Natural killer cell (primary cell): ENCODE measurements around the gene RBM6. TPM values are rescaled to one million over a fixed set of nuclear protein-coding genes. Genes with fewer than 3 reads are reported as not detected.
"Not testable (repeated sequence)": the region's sequence is repeated elsewhere in the genome, so short reads cannot be mapped to it uniquely, and the experiment has no call there.

Source experiments
- ATAC-seq, 3 donors: fragments of 150-1000 bp in 2 of 3; fragments of 200-7000 bp in 1 of 3; cut with Tn5 transposase; 1 replicate in 1 of 3; 2 replicates in 2 of 3; pipeline ENCODE4 v1.10.0; 2021; ENCODE audit warnings: mild to moderate bottlenecking in 2 of 3, moderate library complexity in 2 of 3
- DNase-seq, 2 donors: peaks; one replicate each; pipeline versions ENCODE4 v3.0.0 to v3.0.0-alpha.2; 2013 to 2021; ENCODE audit warnings: mixed read lengths in 1 of 2
- H3K27ac ChIP-seq: one replicate; pipeline ENCODE4 v1.5.1; 2013; ENCODE audit warnings: mild to moderate bottlenecking, low read length
- H3K27me3 ChIP-seq: one replicate; pipeline ENCODE4 v1.6.1; 2013; ENCODE audit warnings: low read length; ENCODE audit not compliant: control insufficient read depth, insufficient read depth
- H3K36me3 ChIP-seq: one replicate; pipeline ENCODE4 v1.6.1; 2013; ENCODE audit warnings: low read length; ENCODE audit not compliant: control insufficient read depth, insufficient read depth
- H3K4me1 ChIP-seq: one replicate; pipeline ENCODE4 v1.6.1; 2013; ENCODE audit warnings: low read length; ENCODE audit not compliant: control insufficient read depth, insufficient read depth
- H3K4me3 ChIP-seq: one replicate; pipeline ENCODE4 v1.5.1; 2013; ENCODE audit warnings: low read length
- H3K9me3 ChIP-seq: one replicate; pipeline ENCODE4 v1.6.1; 2013; ENCODE audit warnings: low read length; ENCODE audit not compliant: control insufficient read depth, insufficient read depth
- H3K27ac Mint-ChIP-seq, 2 donors: one replicate each; pipeline ENCODE4 v1.8.0; 2022; ENCODE audit warnings: mild to moderate bottlenecking in 2 of 2, mixed read lengths in 2 of 2, moderate library complexity in 1 of 2
- H3K27me3 Mint-ChIP-seq, 2 donors: one replicate each; pipeline ENCODE4 v1.8.0; 2022; ENCODE audit warnings: low read depth in 2 of 2, mixed read lengths in 2 of 2
- H3K36me3 Mint-ChIP-seq: one replicate; pipeline ENCODE4 v1.8.0; 2022; ENCODE audit warnings: mixed read lengths
- H3K4me1 Mint-ChIP-seq, 2 donors: one replicate each; pipeline ENCODE4 v1.8.0; 2022; ENCODE audit warnings: mixed read lengths in 2 of 2
- H3K4me3 Mint-ChIP-seq: one replicate; pipeline ENCODE4 v1.8.0; 2022; ENCODE audit warnings: mild to moderate bottlenecking, moderate library complexity, mixed read lengths
- H3K9me3 Mint-ChIP-seq, 2 donors: one replicate each; pipeline ENCODE4 v1.8.0; 2022; ENCODE audit warnings: mixed read lengths in 2 of 2
- CTCF ChIP-seq: fragments of 200-600 bp; IDR thresholded peaks from one replicate; pipeline ENCODE4 v1.8.0; 2022; ENCODE audit warnings: antibody characterized with exemption
- WGBS: methylation state at CpG from one replicate; pipeline ENCODE4 v1.1.7; 2013; ENCODE audit warnings: missing lambda C conversion rate; ENCODE audit not compliant: insufficient coverage; 5-methylcytosine and 5-hydroxymethylcytosine counted together
- intact Hi-C: fragments of 100-400 bp; cut with micrococcal nuclease; formaldehyde crosslinking; loops from one replicate; pipeline ENCODE4 v1.14.2; 2022
- total RNA-seq, 4 donors: library from RNA; stranded (reverse); fragments of 120-200 nt in 1 of 4; gene quantifications; one replicate each; pipeline versions ENCODE4 v1.2.3 to v1.2.4, GENCODE V29; 2013 to 2022

RBM6 gene
- total RNA-seq, 3 donors from 2014 or later (not counting 1 experiment from before 2014, with no cell fraction given): 155 to 193 (median 157) TPM

GRCh38 chr3:50078622-50079021 is 138.7 kb downstream of the RBM6 start:
- no peak for ATAC-seq
- Mint-ChIP-seq H3K36me3 (peaks cover 3% of the 10 kb centered on the region), H3K9me3 (no peaks in the 10 kb centered on the region), H3K27ac (peak overlapping the region; percentile 79), H3K27me3 (no peaks in the 10 kb centered on the region), H3K4me3 (no peak overlapping the region), H3K4me1 (peaks cover 7 to 13% of the 10 kb centered on the region in 2 donors)
- intact Hi-C loops: no loop called here
- TF ChIP-seq CTCF: no peak
- H3K4me1 ChIP-seq: peaks cover 13% of the 10 kb centered on the region
- peaks cover 13% of the 10 kb centered on the region for H3K36me3 ChIP-seq
- H3K27ac ChIP-seq: no peak overlapping the region
- H3K4me3 ChIP-seq: no peak overlapping the region
- H3K9me3 ChIP-seq: no peaks in the 10 kb centered on the region
- 9% methylated on average over 1 of the region's 1 CpG for WGBS
- DNase-seq: no peak
- H3K27me3 ChIP-seq: no peaks in the 10 kb centered on the region

- WGBS: 95% methylated on average over 8 of the region's 33 CpGs
- H3K4me3 Mint-ChIP-seq, H3K27ac ChIP-seq, H3K27me3 ChIP-seq, H3K36me3 Mint-ChIP-seq, H3K27me3 Mint-ChIP-seq, H3K9me3 Mint-ChIP-seq, DNase-seq, H3K9me3 ChIP-seq, ATAC-seq, intact Hi-C loops, H3K36me3 ChIP-seq, H3K4me3 ChIP-seq, H3K27ac Mint-ChIP-seq: not testable (repeated sequence)
- H3K4me1 Mint-ChIP-seq: peaks cover 15 to 25% of the 10 kb centered on the region in 2 donors
- peaks cover 20% of the 10 kb centered on the region for H3K4me1 ChIP-seq
These were observed 145.0 kb downstream of the RBM6 start for GRCh38 chr3:50084951-50085350.

GRCh38 chr3:50088725-50089608 is 149.0 kb downstream of the RBM6 start, which contains the start of gene RBM5:
RBM5 (plus strand) TSS chr3:50088919; CDS start chr3:50090435, 1,516 bp downstream.
- peaks cover 27 to 35% of the 10 kb centered on the region in 2 donors for H3K4me1 Mint-ChIP-seq
- no peaks in the 10 kb centered on the region for H3K9me3 Mint-ChIP-seq
- Histone ChIP-seq H3K27ac (peak within 1 kb of the TSS; percentile 98), H3K9me3 (no peaks in the 10 kb centered on the region), H3K4me1 (peaks cover 12% of the 10 kb centered on the region), H3K27me3 (no peaks in the 10 kb centered on the region), H3K36me3 (peaks cover 33% of the 10 kb centered on the region), H3K4me3 (peak within 1 kb of the TSS; percentile 96)
- peaks cover 15% of the 10 kb centered on the region for H3K36me3 Mint-ChIP-seq
- H3K4me3 Mint-ChIP-seq: peak within 1 kb of the TSS; percentile 95
- DNase-seq: peak; percentile 87 to 95
- under 1% methylated on average over 61 of the region's 61 CpGs for WGBS
- peak; percentile 97 to 100 (median 99) for ATAC-seq
- intact Hi-C loops: no loop called here
- TF ChIP-seq CTCF: no peak
- H3K27ac Mint-ChIP-seq: peak within 1 kb of the TSS; percentile 93 to 96
- no peaks in the 10 kb centered on the region for H3K27me3 Mint-ChIP-seq

GRCh38 chr3:50089609-50089945 is 149.6 kb downstream of the RBM6 start:
- H3K27ac ChIP-seq: peak overlapping the region; percentile 98
- H3K27me3 ChIP-seq: no peaks in the 10 kb centered on the region
- no peaks in the 10 kb centered on the region for H3K9me3 ChIP-seq
- DNase-seq (no peak), ATAC-seq (peak; percentile 4 to 18 (median 5))
- H3K9me3 Mint-ChIP-seq: no peaks in the 10 kb centered on the region
- WGBS: under 1% methylated on average over 16 of the region's 16 CpGs
- intact Hi-C loops: no loop called here
- no peak for TF ChIP-seq CTCF
- H3K27me3 Mint-ChIP-seq: no peaks in the 10 kb centered on the region
- H3K27ac Mint-ChIP-seq: peak overlapping the region; percentile 93 to 96
- peaks cover 12% of the 10 kb centered on the region for H3K4me1 ChIP-seq
- peaks cover 27 to 35% of the 10 kb centered on the region in 2 donors for H3K4me1 Mint-ChIP-seq
- peak overlapping the region; percentile 95 for H3K4me3 Mint-ChIP-seq
- H3K4me3 ChIP-seq: peak overlapping the region; percentile 96
- peaks cover 15% of the 10 kb centered on the region for H3K36me3 Mint-ChIP-seq
- H3K36me3 ChIP-seq: peaks cover 38% of the 10 kb centered on the region
